Natural killer cell (primary cell): Measurements from ENCODE around the gene CLDN14. TPM values are rescaled to one million over a fixed set of nuclear protein-coding genes. Genes with fewer than 3 reads are reported as not detected.

ENCODE experiments used
- ATAC-seq, 3 donors: fragments of 150-1000 bp in 2 of 3; fragments of 200-7000 bp in 1 of 3; cut with Tn5 transposase; 1 replicate in 1 of 3; 2 replicates in 2 of 3; pipeline ENCODE4 v1.10.0; 2021; ENCODE audit warnings: mild to moderate bottlenecking in 2 of 3, moderate library complexity in 2 of 3
- DNase-seq, 2 donors: peaks; one replicate each; pipeline versions ENCODE4 v3.0.0 to v3.0.0-alpha.2; 2013 to 2021; ENCODE audit warnings: mixed read lengths in 1 of 2
- H3K27ac ChIP-seq: one replicate; pipeline ENCODE4 v1.5.1; 2013; ENCODE audit warnings: mild to moderate bottlenecking, low read length
- H3K27me3 ChIP-seq: one replicate; pipeline ENCODE4 v1.6.1; 2013; ENCODE audit warnings: low read length; ENCODE audit not compliant: control insufficient read depth, insufficient read depth
- H3K36me3 ChIP-seq: one replicate; pipeline ENCODE4 v1.6.1; 2013; ENCODE audit warnings: low read length; ENCODE audit not compliant: control insufficient read depth, insufficient read depth
- H3K4me1 ChIP-seq: one replicate; pipeline ENCODE4 v1.6.1; 2013; ENCODE audit warnings: low read length; ENCODE audit not compliant: control insufficient read depth, insufficient read depth
- H3K4me3 ChIP-seq: one replicate; pipeline ENCODE4 v1.5.1; 2013; ENCODE audit warnings: low read length
- H3K9me3 ChIP-seq: one replicate; pipeline ENCODE4 v1.6.1; 2013; ENCODE audit warnings: low read length; ENCODE audit not compliant: control insufficient read depth, insufficient read depth
- H3K27ac Mint-ChIP-seq, 2 donors: one replicate each; pipeline ENCODE4 v1.8.0; 2022; ENCODE audit warnings: mild to moderate bottlenecking in 2 of 2, mixed read lengths in 2 of 2, moderate library complexity in 1 of 2
- H3K27me3 Mint-ChIP-seq, 2 donors: one replicate each; pipeline ENCODE4 v1.8.0; 2022; ENCODE audit warnings: low read depth in 2 of 2, mixed read lengths in 2 of 2
- H3K36me3 Mint-ChIP-seq: one replicate; pipeline ENCODE4 v1.8.0; 2022; ENCODE audit warnings: mixed read lengths
- H3K4me1 Mint-ChIP-seq, 2 donors: one replicate each; pipeline ENCODE4 v1.8.0; 2022; ENCODE audit warnings: mixed read lengths in 2 of 2
- H3K4me3 Mint-ChIP-seq: one replicate; pipeline ENCODE4 v1.8.0; 2022; ENCODE audit warnings: mild to moderate bottlenecking, moderate library complexity, mixed read lengths
- H3K9me3 Mint-ChIP-seq, 2 donors: one replicate each; pipeline ENCODE4 v1.8.0; 2022; ENCODE audit warnings: mixed read lengths in 2 of 2
- CTCF ChIP-seq: fragments of 200-600 bp; IDR thresholded peaks from one replicate; pipeline ENCODE4 v1.8.0; 2022; ENCODE audit warnings: antibody characterized with exemption
- whole genome bisulfite sequencing: methylation state at CpG from one replicate; pipeline ENCODE4 v1.1.7; 2013; ENCODE audit warnings: missing lambda C conversion rate; ENCODE audit not compliant: insufficient coverage; 5-methylcytosine and 5-hydroxymethylcytosine counted together
- intact Hi-C: fragments of 100-400 bp; cut with micrococcal nuclease; formaldehyde crosslinking; loops from one replicate; pipeline ENCODE4 v1.14.2; 2022
- total RNA-seq, 4 donors: library from RNA; stranded (reverse); fragments of 120-200 nt in 1 of 4; gene quantifications; one replicate each; pipeline versions ENCODE4 v1.2.3 to v1.2.4, GENCODE V29; 2013 to 2022

Gene CLDN14
- total RNA-seq, 3 donors from 2014 or later (not counting 1 experiment from before 2014, with no cell fraction given): not detected

GRCh38 chr21:36485476-36485875 is 5.6 kb upstream of the CLDN14 start:
- H3K4me1 Mint-ChIP-seq: no peaks in the 10 kb centered on the region
- H3K36me3 ChIP-seq: no peaks in the 10 kb centered on the region
- H3K27me3 Mint-ChIP-seq: no peaks in the 10 kb centered on the region
- no peak overlapping the region for H3K4me3 ChIP-seq
- TF ChIP-seq CTCF: no peak
- no peak for ATAC-seq
- intact Hi-C loops: no loop called here
- no peak overlapping the region for H3K4me3 Mint-ChIP-seq
- DNase-seq: no peak
- H3K9me3 ChIP-seq: no peaks in the 10 kb centered on the region
- 96% methylated on average over 7 of the region's 7 CpGs for WGBS
- no peak overlapping the region for H3K27ac ChIP-seq
- H3K36me3 Mint-ChIP-seq: no peaks in the 10 kb centered on the region
- H3K27ac Mint-ChIP-seq: no peak overlapping the region
- H3K9me3 Mint-ChIP-seq: no peaks in the 10 kb centered on the region
- no peaks in the 10 kb centered on the region for H3K4me1 ChIP-seq
- no peaks in the 10 kb centered on the region for H3K27me3 ChIP-seq

- Histone ChIP-seq H3K36me3 (no peaks in the 10 kb centered on the region), H3K4me3 (no peak overlapping the region), H3K4me1 (no peaks in the 10 kb centered on the region), H3K27me3 (no peaks in the 10 kb centered on the region), H3K9me3 (no peaks in the 10 kb centered on the region), H3K27ac (no peak overlapping the region)
- Mint-ChIP-seq H3K27me3 (no peaks in the 10 kb centered on the region), H3K27ac (no peak overlapping the region), H3K9me3 (no peaks in the 10 kb centered on the region), H3K36me3 (no peaks in the 10 kb centered on the region), H3K4me1 (no peaks in the 10 kb centered on the region), H3K4me3 (no peak overlapping the region)
- ATAC-seq (no peak), DNase-seq (no peak)
- TF ChIP-seq CTCF: no peak
- intact Hi-C loops: no loop called here
- WGBS: 92% methylated on average over 10 of the region's 10 CpGs
Observed at GRCh38 chr21:36483095-36483494, 3.2 kb upstream of the CLDN14 start.

- H3K27me3 Mint-ChIP-seq: no peaks in the 10 kb centered on the region
- no peaks in the 10 kb centered on the region for H3K9me3 Mint-ChIP-seq
- H3K4me1 ChIP-seq: no peaks in the 10 kb centered on the region
Observed at GRCh38 chr21:36482673-36483072, 2.8 kb upstream of the CLDN14 start.

More at GRCh38 chr21:36482673-36483072, 2.8 kb upstream of the CLDN14 start:
- WGBS: 95% methylated on average over 4 of the region's 4 CpGs
- Histone ChIP-seq H3K4me3 (no peak overlapping the region), H3K9me3 (no peaks in the 10 kb centered on the region), H3K27me3 (no peaks in the 10 kb centered on the region), H3K36me3 (no peaks in the 10 kb centered on the region), H3K27ac (no peak overlapping the region)
- no peak for ATAC-seq
- no peaks in the 10 kb centered on the region for H3K36me3 Mint-ChIP-seq
- no peak overlapping the region for H3K4me3 Mint-ChIP-seq
- intact Hi-C loops: no loop called here
- H3K27ac Mint-ChIP-seq: no peak overlapping the region
- DNase-seq: no peak
- no peak for TF ChIP-seq CTCF
- no peaks in the 10 kb centered on the region for H3K4me1 Mint-ChIP-seq
